NK-92 (cell line): ENCODE data around the gene CREM.
A peak's percentile ranks its signal among the peaks of the same experiment; 100 is the strongest.
"Not testable (repeated sequence)": the region's sequence is repeated elsewhere in the genome, so short reads cannot be mapped to it uniquely, and the experiment has no call there.

Experiments
- DNase-seq: peaks from one replicate; lab custom pipeline; 2025; ENCODE audit not compliant: unreplicated experiment; lab: John Stamatoyannopoulos, UW

Gene CREM

GRCh38 chr10:35126530-35127288 lies at the start of gene CREM:
Gene CREM, plus strand, starts transcription at chr10:35126846. Its CDS starts 10,990 bp downstream, at chr10:35137836.
- peak; percentile 95 for DNase-seq

GRCh38 chr10:35079265-35079664 lies 47.4 kb upstream of the CREM start:
- no peak for DNase-seq

- DNase-seq: no peak
Measured at GRCh38 chr10:35079763-35080162, 46.9 kb upstream of the CREM start.

- not testable (repeated sequence) for DNase-seq
Measured at GRCh38 chr10:35080261-35080660, 46.4 kb upstream of the CREM start.

- no peak for DNase-seq
Measured at GRCh38 chr10:35083242-35083641, 43.4 kb upstream of the CREM start.

- no peak for DNase-seq
Measured at GRCh38 chr10:35089611-35090161, 37.0 kb upstream of the CREM start.

- DNase-seq: peak; percentile 12
Measured at GRCh38 chr10:35090162-35090954, 36.3 kb upstream of the CREM start, which contains the start of gene CUL2. Gene CUL2, minus strand, starts transcription at chr10:35090341. Its CDS starts 19,024 bp downstream, at chr10:35071317.

GRCh38 chr10:35091994-35092790 lies 34.5 kb upstream of the CREM start:
- DNase-seq: no peak

GRCh38 chr10:35092851-35093250 lies 33.8 kb upstream of the CREM start:
- DNase-seq: no peak

- no peak for DNase-seq
Measured at GRCh38 chr10:35096312-35096711, 30.3 kb upstream of the CREM start.

- no peak for DNase-seq
Measured at GRCh38 chr10:35097510-35097909, 29.1 kb upstream of the CREM start.

GRCh38 chr10:35103882-35104281 lies 22.8 kb upstream of the CREM start:
- no peak for DNase-seq

- no peak for DNase-seq
Measured at GRCh38 chr10:35112571-35112970, 14.1 kb upstream of the CREM start.

- no peak for DNase-seq
Measured at GRCh38 chr10:35119378-35119777, 7.3 kb upstream of the CREM start.

GRCh38 chr10:35124540-35124939 lies 2.1 kb upstream of the CREM start:
- DNase-seq: no peak

GRCh38 chr10:35126062-35126529 lies 550 bp upstream of the CREM start:
- no peak for DNase-seq

- no peak for DNase-seq
Measured at GRCh38 chr10:35127289-35127891, 744 bp downstream of the CREM start.

GRCh38 chr10:35129185-35129674 lies 2.6 kb downstream of the CREM start:
- DNase-seq: no peak

GRCh38 chr10:35130663-35131062 lies 4.0 kb downstream of the CREM start:
- no peak for DNase-seq

GRCh38 chr10:35132727-35133126 lies 6.1 kb downstream of the CREM start:
- no peak for DNase-seq
